Esophagus muscularis mucosa (tissue), 4 donors: ENCODE results near the gene PRMT3. TPM values are rescaled to one million over a fixed set of nuclear protein-coding genes. Genes with fewer than 3 reads are reported as not detected.
"Not testable (repeated sequence)": the region's sequence is repeated elsewhere in the genome, so short reads cannot be mapped to it uniquely, and the experiment has no call there.

Experiments
- DNase-seq: peaks from one replicate; pipeline ENCODE4 v3.0.0-alpha.2; 2017; ENCODE audit errors: extremely low spot score
- H3K27ac ChIP-seq, 4 donors: fragments of 200-600 bp; sonication (generic); replicated peaks in 1 of 4; 1 replicate in 3 of 4; 2 replicates in 1 of 4; pipeline ENCODE4 v1.5.1; 2016 to 2019; ENCODE audit warnings: mild to moderate bottlenecking in 1 of 4
- H3K27me3 ChIP-seq, 4 donors: fragments of 200-600 bp; sonication (generic); one replicate each; pipeline versions ENCODE4 v1.5.1 to v1.6.0; 2016 to 2019
- H3K36me3 ChIP-seq, 4 donors: fragments of 200-600 bp; sonication (generic); one replicate each; pipeline ENCODE4 v1.5.1; 2016 to 2019
- H3K4me1 ChIP-seq, 4 donors: fragments of 200-600 bp; sonication (generic); one replicate each; pipeline ENCODE4 v1.5.1; 2016 to 2019
- H3K4me3 ChIP-seq, 4 donors: fragments of 200-600 bp; sonication (generic); 1 replicate in 2 of 4; 2 replicates in 2 of 4; pipeline ENCODE4 v1.5.1; 2016 to 2019; ENCODE audit warnings: mild to moderate bottlenecking in 4 of 4, moderate library complexity in 1 of 4
- H3K9me3 ChIP-seq, 4 donors: fragments of 200-600 bp; sonication (generic); 1 replicate in 3 of 4; 2 replicates in 1 of 4; pipeline ENCODE4 v1.5.1; 2016 to 2019
- CTCF ChIP-seq, 3 experiments: fragments of 200-600 bp in 2 of 3; fragments of 450-650 bp in 1 of 3; sonication (generic) in 2 of 3; IDR thresholded peaks; one replicate each; pipeline ENCODE4 v1.5.1; 2017 to 2019; ENCODE audit warnings: antibody characterized with exemption in 3 of 3, mild to moderate bottlenecking in 2 of 3, moderate library complexity in 1 of 3
- EP300 ChIP-seq: sonication (generic); formaldehyde crosslinking; IDR thresholded peaks from one replicate; pipeline ENCODE4 v1.6.1; 2017; ENCODE audit warnings: antibody characterized with exemption
- POLR2A ChIP-seq: fragments of 450-650 bp; IDR thresholded peaks from one replicate; pipeline ENCODE4 v1.6.1; 2017; ENCODE audit warnings: antibody characterized with exemption, moderate library complexity, mild to moderate bottlenecking, low read depth
- POLR2AphosphoS5 ChIP-seq, 2 donors: sonication (generic); formaldehyde crosslinking; IDR thresholded peaks; one replicate each; pipeline ENCODE4 v1.6.1; 2017; ENCODE audit warnings: antibody characterized with exemption in 2 of 2
- WGBS: methylation state at CpG from one replicate; pipeline ENCODE4 v1.1.5; 2018; 5-methylcytosine and 5-hydroxymethylcytosine counted together
- intact Hi-C: fragments of 100-400 bp; cut with DNase I; formaldehyde crosslinking; loops from one replicate; pipeline ENCODE4 v1.15.1; 2023
- total RNA-seq, 4 donors: library from RNA; depleted of rRNA; stranded (reverse); fragments of >200 nt; gene quantifications; one replicate each; pipeline versions ENCODE4 v1.1.0 to v1.2.1, GENCODE V29; 2016

The PRMT3 gene
- total RNA-seq, 4 donors from 2014 or later, result 11.3 to 19.9 (median 16.1) TPM

GRCh38 chr11:20464518-20464917 lies 77.0 kb downstream of the PRMT3 start:
- Histone ChIP-seq H3K4me1 (peaks cover 0 to 9% (median 0%) of the 10 kb centered on the region in 4 donors), H3K4me3 (no peak overlapping the region), H3K9me3 (no peaks in the 10 kb centered on the region), H3K27ac (no peak overlapping the region), H3K27me3 (no peaks in the 10 kb centered on the region), H3K36me3 (peaks cover 0 to 20% (median 3%) of the 10 kb centered on the region in 4 donors)
- TF ChIP-seq CTCF (IDR thresholded peaks at IDR 0.05), result no peak
- TF ChIP-seq POLR2AphosphoS5 (IDR thresholded peaks at IDR 0.05), result no peak
- TF ChIP-seq POLR2A, result no peak
- TF ChIP-seq EP300, result no peak
- WGBS, result 89% methylated on average over 2 of the region's 2 CpGs
- no peak for DNase-seq
- intact Hi-C loops, result no loop called here

GRCh38 chr11:20467487-20468185 lies 80.1 kb downstream of the PRMT3 start:
- no peak for DNase-seq
- TF ChIP-seq EP300 (no peak), POLR2AphosphoS5 (IDR thresholded peaks at IDR 0.05) (no peak), POLR2A (no peak), CTCF (IDR thresholded peaks at IDR 0.05) (no peak)
- Histone ChIP-seq H3K4me3 (no peak overlapping the region), H3K27ac (no peak overlapping the region), H3K9me3 (no peaks in the 10 kb centered on the region), H3K36me3 (peaks cover 0 to 18% (median 5%) of the 10 kb centered on the region in 4 donors), H3K4me1 (peaks cover 0 to 9% (median 0%) of the 10 kb centered on the region in 4 donors), H3K27me3 (no peaks in the 10 kb centered on the region)
- WGBS, result 80% methylated on average over 6 of the region's 6 CpGs
- intact Hi-C loops, result no loop called here

GRCh38 chr11:20470348-20470747 lies 82.8 kb downstream of the PRMT3 start:
- H3K4me3 ChIP-seq, result no peak overlapping the region
- H3K27ac ChIP-seq, result no peak overlapping the region
- intact Hi-C loops, result no loop called here
- H3K27me3 ChIP-seq, result no peaks in the 10 kb centered on the region
- DNase-seq, result no peak
- no peak for TF ChIP-seq EP300
- no peaks in the 10 kb centered on the region for H3K9me3 ChIP-seq
- peaks cover 0 to 7% (median 3%) of the 10 kb centered on the region in 4 donors for H3K36me3 ChIP-seq
- 99% methylated on average over 4 of the region's 4 CpGs for WGBS
- H3K4me1 ChIP-seq, result peaks cover 3 to 20% (median 10%) of the 10 kb centered on the region in 4 donors

- H3K4me1 ChIP-seq, result peaks cover 7 to 20% (median 10%) of the 10 kb centered on the region in 4 donors
- DNase-seq, H3K27ac ChIP-seq, H3K27me3 ChIP-seq, intact Hi-C loops, H3K4me3 ChIP-seq, H3K9me3 ChIP-seq, H3K36me3 ChIP-seq: not testable (repeated sequence)
Measured at GRCh38 chr11:20471929-20472328, 84.4 kb downstream of the PRMT3 start.

GRCh38 chr11:20474176-20474881 lies 86.8 kb downstream of the PRMT3 start:
- no peak for TF ChIP-seq CTCF (IDR thresholded peaks at IDR 0.05)
- peak; percentile 47 to 51 for TF ChIP-seq POLR2AphosphoS5 (IDR thresholded peaks at IDR 0.05)
- TF ChIP-seq EP300, result no peak
- intact Hi-C loops, result no loop called here
- Histone ChIP-seq H3K36me3 (peaks cover 0 to 7% (median 2%) of the 10 kb centered on the region in 4 donors), H3K4me3 (no peak overlapping the region), H3K27me3 (no peaks in the 10 kb centered on the region), H3K4me1 (peaks cover 7 to 13% (median 10%) of the 10 kb centered on the region in 4 donors), H3K9me3 (no peaks in the 10 kb centered on the region), H3K27ac (peak overlapping the region in 3 of 4 donors; percentile 49 to 59 (median 57))
- 79% methylated on average over 6 of the region's 7 CpGs for WGBS
- DNase-seq, result no peak
